HepG2 (cell line): ENCODE data around the gene CGB3. TPM values are rescaled to one million over a fixed set of nuclear protein-coding genes. Genes with fewer than 3 reads are reported as not detected.

Experiments used
- ARID5B ChIP-seq: IDR thresholded peaks from 2 replicates; pipeline ENCODE4 v1.4.0; 2020; ENCODE audit warnings: mild to moderate bottlenecking, missing genetic modification reagents
- ARNT ChIP-seq: fragments of 450-650 bp; IDR thresholded peaks from 2 replicates; pipeline ENCODE4 v1.6.1; 2017
- GPN1 ChIP-seq: sonication (generic); formaldehyde crosslinking; IDR thresholded peaks from 2 replicates; pipeline ENCODE4 v1.5.1; 2020; ENCODE audit warnings: missing genetic modification reagents, borderline replicate concordance
- HES4 ChIP-seq: sonication (generic); formaldehyde crosslinking; IDR thresholded peaks from 2 replicates; pipeline ENCODE4 v1.9.0; 2021; ENCODE audit warnings: mild to moderate bottlenecking, missing genetic modification reagents, borderline replicate concordance
- HNF4A ChIP-seq: sonication (generic); formaldehyde crosslinking; IDR thresholded peaks from 2 replicates; pipeline ENCODE4 v1.4.0; 2020; ENCODE audit warnings: missing genetic modification reagents
- LRRFIP1 ChIP-seq: sonication (generic); formaldehyde crosslinking; conservative IDR thresholded peaks from 2 replicates; pipeline ENCODE4 v1.4.0; 2020; ENCODE audit warnings: missing genetic modification reagents
- MEIS1 ChIP-seq: sonication (generic); formaldehyde crosslinking; IDR thresholded peaks from 2 replicates; pipeline ENCODE4 v1.9.0; 2021; ENCODE audit warnings: mild to moderate bottlenecking, missing genetic modification reagents, moderate library complexity, borderline replicate concordance
- MTF2 ChIP-seq: sonication (generic); formaldehyde crosslinking; IDR thresholded peaks from 2 replicates; pipeline ENCODE4 v1.5.0; 2020; ENCODE audit warnings: missing genetic modification reagents, borderline replicate concordance
- MYPOP ChIP-seq: sonication (generic); formaldehyde crosslinking; IDR thresholded peaks from 2 replicates; pipeline ENCODE4 v1.8.1; 2023; ENCODE audit warnings: mild to moderate bottlenecking, moderate library complexity, missing genetic modification reagents
- NFE2 ChIP-seq: sonication (generic); formaldehyde crosslinking; IDR thresholded peaks from 2 replicates; pipeline ENCODE4 v1.4.0; 2020; ENCODE audit warnings: missing genetic modification reagents
- PHF8 ChIP-seq: sonication (generic); formaldehyde crosslinking; IDR thresholded peaks from 2 replicates; pipeline ENCODE4 v1.5.0; 2020; ENCODE audit warnings: missing genetic modification reagents
- RELA ChIP-seq: sonication (generic); formaldehyde crosslinking; IDR thresholded peaks from 2 replicates; pipeline ENCODE4 v1.4.0; 2020; ENCODE audit warnings: missing genetic modification reagents
- SP4 ChIP-seq: sonication (generic); formaldehyde crosslinking; IDR thresholded peaks from 2 replicates; pipeline ENCODE4 v1.8.1; 2023; ENCODE audit warnings: mild to moderate bottlenecking, missing genetic modification reagents
- SRSF9 ChIP-seq: fragments of 200-400 bp; formaldehyde crosslinking; IDR thresholded peaks from 2 replicates; pipeline ENCODE4 v1.6.1; 2018; ENCODE audit warnings: borderline replicate concordance, mild to moderate bottlenecking, low read depth, low read length; ENCODE audit not compliant: insufficient read depth, poor library complexity, severe bottlenecking
- TCF7 ChIP-seq: sonication (generic); IDR thresholded peaks from 2 replicates; pipeline ENCODE4 v1.6.1; 2016; ENCODE audit warnings: antibody characterized with exemption, low read depth
- YEATS4 ChIP-seq: sonication (generic); formaldehyde crosslinking; IDR thresholded peaks from 2 replicates; pipeline ENCODE4 v1.4.0; 2020; ENCODE audit warnings: missing genetic modification reagents, borderline replicate concordance
- ZFP36L2 ChIP-seq: sonication (generic); formaldehyde crosslinking; IDR thresholded peaks from 2 replicates; pipeline ENCODE4 v1.4.0; 2020; ENCODE audit warnings: missing genetic modification reagents
- ZNF180 ChIP-seq: sonication (generic); formaldehyde crosslinking; IDR thresholded peaks from 2 replicates; pipeline ENCODE4 v1.4.0; 2020; ENCODE audit warnings: low read depth, missing genetic modification reagents, borderline replicate concordance
- ZNF333 ChIP-seq: sonication (generic); formaldehyde crosslinking; IDR thresholded peaks from 2 replicates; pipeline ENCODE4 v1.4.0; 2020; ENCODE audit warnings: mild to moderate bottlenecking, missing genetic modification reagents, borderline replicate concordance
- ZNF768 ChIP-seq: sonication (generic); formaldehyde crosslinking; IDR thresholded peaks from 2 replicates; pipeline ENCODE4 v1.4.0; 2020; ENCODE audit warnings: missing genetic modification reagents
- ZNF883 ChIP-seq: sonication (generic); formaldehyde crosslinking; IDR thresholded peaks from 2 replicates; pipeline ENCODE4 v1.5.1; 2020; ENCODE audit warnings: mild to moderate bottlenecking, missing genetic modification reagents; ENCODE audit errors: not compliant biosample characterization
- polyA plus RNA-seq, 8 experiments: library from polyadenylated mRNA; depleted of rRNA in 3 of 8; stranded (reverse) in 7 of 8; unstranded in 1 of 8; fragments of >200 nt; fragmentation: Illumina TruSeq in 4 of 8; extraction: Trizol in 4 of 8; gene quantifications; 2 replicates each; pipeline versions ENCODE4 v1.2.1 to v1.2.3, GENCODE V29; 2011 to 2016; ENCODE audit warnings: low read depth in 4 of 8, missing spikeins in 1 of 8, mixed read lengths in 1 of 8; ENCODE audit not compliant: insufficient read depth in 1 of 8
- total RNA-seq, 5 experiments: library from RNA; depleted of rRNA; stranded (reverse); fragments of >200 nt; fragmentation: Illumina TruSeq; extraction: Trizol; gene quantifications; 2 replicates each; pipeline ENCODE4 v1.2.3, GENCODE V29; 2016; ENCODE audit warnings: low read depth in 1 of 5
- TF ChIP-seq, protein P1 (sequence below): sonication (generic); formaldehyde crosslinking; IDR thresholded peaks from 2 replicates; pipeline ENCODE4 v1.8.0; 2022; ENCODE audit warnings: missing genetic modification reagents, mild to moderate bottlenecking, inconsistent platforms, borderline replicate concordance

Gene CGB3
- total and polyA plus RNA-seq, 2 of the 13 experiments (the other 11 are each of a cell fraction or from before 2014, with no cell fraction given): not detected

DNA sequence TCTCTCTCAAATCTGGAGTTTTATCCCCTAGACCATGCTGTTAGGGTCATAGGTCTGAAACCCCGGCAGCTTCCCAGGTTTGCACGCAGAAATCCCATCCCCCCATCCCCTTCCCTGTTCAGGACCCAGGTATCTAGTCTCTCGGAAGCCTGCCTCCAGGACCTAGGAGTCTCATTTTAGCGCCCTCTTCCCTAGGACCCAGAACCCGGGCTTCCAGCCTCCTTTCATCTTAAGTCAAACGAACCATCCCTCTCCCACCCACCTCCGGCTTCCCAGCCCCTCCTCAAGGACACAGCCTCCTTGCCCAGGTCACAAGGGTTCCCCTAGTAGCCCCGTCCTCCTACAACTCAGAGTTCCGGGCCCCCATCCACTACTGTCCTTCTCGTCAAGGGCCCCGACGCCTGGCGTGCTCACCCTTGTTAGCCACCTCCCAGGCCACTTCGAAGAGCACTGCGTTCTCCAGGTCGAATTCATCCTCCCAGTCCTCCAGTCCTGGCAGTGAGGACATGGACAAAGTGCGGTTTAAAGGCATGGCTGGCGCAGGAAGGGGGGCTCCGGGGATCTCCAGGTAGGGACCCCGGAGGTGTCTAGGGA is 31.5 kb downstream of the CGB3 start (continued):
- TF ChIP-seq, protein P1, sequence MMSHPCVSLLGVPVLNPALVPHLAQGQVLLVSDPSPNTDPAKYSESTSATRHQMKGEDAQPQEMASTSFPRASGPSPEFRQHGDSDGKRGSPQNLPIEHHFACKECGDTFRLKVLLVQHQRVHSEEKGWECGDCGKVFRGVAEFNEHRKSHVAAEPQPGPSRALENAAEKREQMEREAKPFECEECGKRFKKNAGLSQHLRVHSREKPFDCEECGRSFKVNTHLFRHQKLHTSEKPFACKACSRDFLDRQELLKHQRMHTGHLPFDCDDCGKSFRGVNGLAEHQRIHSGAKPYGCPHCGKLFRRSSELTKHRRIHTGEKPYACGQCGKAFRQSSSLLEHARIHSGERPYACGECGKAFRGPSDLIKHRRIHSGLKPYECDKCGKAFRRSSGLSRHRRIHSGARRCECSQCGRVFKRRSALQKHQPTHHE: peak; percentile 29; the same call in 1 of the 2 replicates
- TF ChIP-seq HES4 (CRISPR knock-in tag): 0 out of 2 replicates have a peak, but pooled peaks have one; percentile 22
- no peak for TF ChIP-seq HNF4A (CRISPR knock-in tag)
- TF ChIP-seq ZNF883 (CRISPR knock-in tag): no peak
- TF ChIP-seq NFE2 (CRISPR knock-in tag): no peak
- no peak for TF ChIP-seq ARNT
- TF ChIP-seq ARID5B (CRISPR knock-in tag): no peak
- 0 out of 2 replicates have a peak, but pooled peaks have one; percentile 14 for TF ChIP-seq RELA
- TF ChIP-seq ZFP36L2: no peak
- 0 out of 2 replicates have a peak, but pooled peaks have one; percentile 12 for TF ChIP-seq ZNF333
- TF ChIP-seq MYPOP (CRISPR knock-in tag): peak; percentile 59; the same call in 1 of the 2 replicates
- no peak for TF ChIP-seq MEIS1 (CRISPR knock-in tag)
- no peak for TF ChIP-seq GPN1 (CRISPR knock-in tag)
- no peak for TF ChIP-seq SRSF9
- TF ChIP-seq LRRFIP1 (CRISPR knock-in tag): no peak
- TF ChIP-seq ZNF768: 0 out of 2 replicates have a peak, but pooled peaks have one; percentile 42
- no peak for TF ChIP-seq ZNF180 (CRISPR knock-in tag)
- TF ChIP-seq MTF2 (CRISPR knock-in tag): no peak
- TF ChIP-seq TCF7: no peak
- peak; percentile 70; the same call in 1 of the 2 replicates for TF ChIP-seq PHF8 (CRISPR knock-in tag)
- no peak for TF ChIP-seq SP4 (CRISPR knock-in tag)
- TF ChIP-seq YEATS4: peak; percentile 6; the same call in 1 of the 2 replicates
